Posterior cingulate gyrus (tissue), 11 donors: ENCODE measurements around the gene SLC6A11.

ENCODE experiments used
- DNase-seq, 10 donors: peaks; one replicate each; pipeline versions ENCODE4 v3.0.0 to v3.0.0-alpha.2; 2020 to 2021; ENCODE audit warnings: mixed read lengths in 3 of 10
- intact Hi-C: fragments of 100-400 bp; cut with DNase I; formaldehyde crosslinking; loops from one replicate; pipeline ENCODE4 v1.15.1; 2023

SLC6A11 gene

DNA sequence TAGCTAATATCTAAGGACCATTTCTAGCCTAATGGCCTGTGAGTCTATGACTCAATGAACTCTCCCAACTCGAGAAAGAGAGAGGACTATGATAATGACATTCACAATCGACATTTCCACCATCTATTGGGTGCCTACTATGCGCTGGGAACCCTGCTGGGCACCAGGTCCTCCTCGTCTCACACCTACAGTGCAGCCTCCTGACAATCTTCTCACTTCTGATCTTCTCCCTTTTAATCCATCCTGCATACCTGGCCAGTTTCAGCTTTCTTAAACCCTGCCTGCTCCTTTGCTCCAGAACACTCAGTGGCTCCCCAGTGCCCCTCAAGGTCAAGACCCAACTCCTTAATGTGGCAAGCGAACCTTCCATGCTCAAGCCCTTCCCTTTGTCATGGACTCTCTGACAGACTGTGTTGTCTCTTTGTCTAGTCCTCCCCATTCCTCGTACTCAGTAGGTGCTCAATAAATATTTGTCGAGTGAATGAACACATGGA is 173.0 kb downstream of the SLC6A11 start:
- intact Hi-C loops, result no loop called here

More for the DNA sequence above, 173.0 kb downstream of the SLC6A11 start:
- no peak for DNase-seq
